Adrenal gland (tissue), 12 donors: ENCODE data around the gene NPC1. TPM values are rescaled to one million over a fixed set of nuclear protein-coding genes. Genes with fewer than 3 reads are reported as not detected.

ENCODE experiments used
- DNase-seq, 7 donors: peaks; one replicate each; pipeline ENCODE4 v3.0.0-alpha.2; 2019 to 2020
- H3K27ac ChIP-seq, 5 donors: fragments of 200-600 bp; sonication (generic) in 4 of 5; 1 replicate in 3 of 5; 2 replicates in 2 of 5; pipeline versions ENCODE4 v1.5.1 to v1.8.0; 2016 to 2020; ENCODE audit warnings: mild to moderate bottlenecking in 1 of 5
- H3K27me3 ChIP-seq: fragments of 200-600 bp; 2 replicates; pipeline ENCODE4 v1.8.0; 2021
- H3K36me3 ChIP-seq, 2 donors: fragments of 200-600 bp; replicated peaks in 1 of 2; 1 replicate in 1 of 2; 2 replicates in 1 of 2; pipeline versions ENCODE4 v1.5.1 to v1.8.0; 2018 to 2022
- H3K4me1 ChIP-seq, 2 donors: fragments of 200-600 bp; replicated peaks in 1 of 2; 1 replicate in 1 of 2; 2 replicates in 1 of 2; pipeline versions ENCODE4 v1.5.1 to v1.8.0; 2018 to 2021
- H3K4me3 ChIP-seq, 4 donors: fragments of 200-600 bp; sonication (generic) in 3 of 4; one replicate each; pipeline ENCODE4 v1.5.1; 2016 to 2018
- H3K9me3 ChIP-seq, 3 donors: fragments of 200-600 bp; sonication (generic) in 1 of 3; replicated peaks in 1 of 3; 1 replicate in 2 of 3; 2 replicates in 1 of 3; pipeline versions ENCODE4 v1.5.1 to v1.8.0; 2016 to 2021
- POLR2A ChIP-seq, 2 donors: fragments of 450-650 bp; IDR thresholded peaks; one replicate each; pipeline ENCODE4 v1.6.1; 2017; ENCODE audit warnings: antibody characterized with exemption in 2 of 2, mild to moderate bottlenecking in 2 of 2, moderate library complexity in 1 of 2
- WGBS, 4 donors: extraction: QIAGEN DNeasy Blood & Tissue Kit in 2 of 4; methylation state at CpG; one replicate each; pipeline versions ENCODE4 v1.1.5 to v1.1.7; 2013 to 2017; 5-methylcytosine and 5-hydroxymethylcytosine counted together
- intact Hi-C, 2 donors: fragments of 100-400 bp; cut with DNase I; formaldehyde crosslinking; loops; one replicate each; pipeline versions ENCODE4 v1.14.1 to v1.15.0; 2022 to 2023
- polyA plus RNA-seq, 3 donors: library from polyadenylated mRNA; stranded (reverse); fragments of 200-250 nt in 2 of 3; fragments of 350-450 nt in 1 of 3; fragmentation: Illumina TruSeq in 1 of 3; extraction: RNeasy Lipid Tissue Mini Kit (QIAGEN cat#74804) in 1 of 3; gene quantifications; one replicate each; pipeline ENCODE4 v1.2.3, GENCODE V29; 2013 to 2014
- total RNA-seq, 9 donors: library from RNA; depleted of rRNA in 4 of 9; stranded (reverse); fragments of >200 nt in 4 of 9; fragments of 120-200 nt in 1 of 9; fragmentation: NEBNext Ultra II Directional in 1 of 9; extraction: Animal tissue kit (Norgen Biotek cat#: 25700) in 1 of 9; gene quantifications; one replicate each; pipeline versions ENCODE4 v1.1.0 to v1.2.4, GENCODE V29; 2013 to 2023
- TF ChIP-seq, protein P1 (sequence below), 6 experiments: fragments of 450-650 bp in 4 of 6; fragments of 200-600 bp in 2 of 6; sonication (generic) in 1 of 6; IDR thresholded peaks; 1 replicate in 5 of 6; 2 replicates in 1 of 6; pipeline versions ENCODE4 v1.5.1 to v1.8.0; 2016 to 2021; ENCODE audit warnings: antibody characterized with exemption in 6 of 6, mild to moderate bottlenecking in 2 of 6, moderate library complexity in 1 of 6
- donor health status: healthy with polysubstance abuse.
- donor health status: Bipolar disorder and iron deficiency.
- donor health status: DM: yes; HTN: yes; CAD: no.
- donor health status: DM: no; HTN: no; CAD: no.
- donor health status: DM: no; HTN: no; CAD: no.
- donor health status: DM: yes; HTN: yes; CAD: no.

NPC1 gene
- total and polyA plus RNA-seq, 12 donors, result 38.3 to 1,631 (median 117) TPM

- TF ChIP-seq, protein P1, sequence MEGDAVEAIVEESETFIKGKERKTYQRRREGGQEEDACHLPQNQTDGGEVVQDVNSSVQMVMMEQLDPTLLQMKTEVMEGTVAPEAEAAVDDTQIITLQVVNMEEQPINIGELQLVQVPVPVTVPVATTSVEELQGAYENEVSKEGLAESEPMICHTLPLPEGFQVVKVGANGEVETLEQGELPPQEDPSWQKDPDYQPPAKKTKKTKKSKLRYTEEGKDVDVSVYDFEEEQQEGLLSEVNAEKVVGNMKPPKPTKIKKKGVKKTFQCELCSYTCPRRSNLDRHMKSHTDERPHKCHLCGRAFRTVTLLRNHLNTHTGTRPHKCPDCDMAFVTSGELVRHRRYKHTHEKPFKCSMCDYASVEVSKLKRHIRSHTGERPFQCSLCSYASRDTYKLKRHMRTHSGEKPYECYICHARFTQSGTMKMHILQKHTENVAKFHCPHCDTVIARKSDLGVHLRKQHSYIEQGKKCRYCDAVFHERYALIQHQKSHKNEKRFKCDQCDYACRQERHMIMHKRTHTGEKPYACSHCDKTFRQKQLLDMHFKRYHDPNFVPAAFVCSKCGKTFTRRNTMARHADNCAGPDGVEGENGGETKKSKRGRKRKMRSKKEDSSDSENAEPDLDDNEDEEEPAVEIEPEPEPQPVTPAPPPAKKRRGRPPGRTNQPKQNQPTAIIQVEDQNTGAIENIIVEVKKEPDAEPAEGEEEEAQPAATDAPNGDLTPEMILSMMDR (IDR thresholded peaks at IDR 0.05), result no peak
- peak; percentile 44 to 57 for TF ChIP-seq POLR2A (IDR thresholded peaks at IDR 0.05)
- no peaks in the 10 kb centered on the region for H3K36me3 ChIP-seq
- peaks cover 6 to 53% of the 10 kb centered on the region in 2 donors for H3K4me1 ChIP-seq
- peak in 6 of 7 donors; percentile 42 to 76 (median 48) for DNase-seq
- no peaks in the 10 kb centered on the region for H3K9me3 ChIP-seq
- peak overlapping the region in 3 of 4 donors; percentile 36 to 95 (median 84) for H3K4me3 ChIP-seq
- peak overlapping the region; percentile 98 to 100 (median 99) for H3K27ac ChIP-seq
- no peaks in the 10 kb centered on the region for H3K27me3 ChIP-seq
- 26 to 36% (median 32%) methylated on average over 19 of the region's 19 CpGs for WGBS, 4 donors
- intact Hi-C loops, result loop anchor here in 1 of 2 donors (5.0 kb wide), 1 partner anchor 68 kb away; no protein-coding TSS in a partner anchor
Observed at GRCh38 chr18:23585007-23585871, 1.1 kb downstream of the NPC1 start.

DNA sequence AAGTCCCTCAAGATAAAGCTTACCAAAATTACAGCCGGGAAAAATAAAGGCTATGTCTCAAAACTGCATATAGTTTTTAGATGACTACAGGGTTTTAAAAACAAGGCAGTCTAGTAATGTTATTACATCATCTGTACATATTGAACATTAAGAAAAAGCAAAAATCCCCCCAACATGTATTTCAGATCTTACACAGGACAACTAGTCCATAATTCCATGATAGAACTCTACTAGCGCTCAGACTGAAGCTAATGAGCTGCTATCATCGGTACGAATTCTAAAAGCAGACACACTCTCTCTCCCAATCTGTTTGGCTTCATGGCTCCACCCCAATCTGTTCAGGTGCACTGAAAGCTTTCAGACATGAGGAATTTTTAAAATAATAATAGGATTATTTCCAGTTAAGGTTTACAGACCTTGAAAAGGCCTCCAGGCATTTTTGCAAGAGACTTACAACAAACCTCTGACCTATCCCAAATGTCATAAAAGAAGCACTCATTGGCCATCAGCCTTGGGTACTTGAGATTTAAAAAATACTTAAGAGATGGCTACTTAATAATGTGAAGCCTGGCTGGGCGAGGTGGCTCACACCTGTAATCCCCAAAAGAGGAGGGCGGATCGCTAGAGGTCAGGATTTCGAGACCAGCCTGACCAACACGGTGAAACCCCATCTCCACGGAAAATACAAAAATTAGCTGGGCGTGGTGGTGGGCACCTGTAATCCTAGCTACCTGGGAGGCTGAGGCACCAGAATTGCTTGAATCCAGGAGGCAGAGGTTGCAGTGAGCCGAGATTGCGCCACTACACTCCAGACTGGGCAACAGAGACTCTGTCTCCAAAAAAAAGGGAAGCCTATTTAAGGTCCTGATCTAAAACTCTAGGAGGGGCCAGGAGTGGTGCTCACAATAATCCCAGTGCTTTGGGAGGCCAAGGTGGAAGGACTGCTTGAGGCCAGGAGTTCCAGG, 2.0 kb downstream of the NPC1 start:
- H3K27me3 ChIP-seq, result no peaks in the 10 kb centered on the region
- H3K27ac ChIP-seq, result peak overlapping the region; percentile 2 to 100 (median 15)
- H3K4me1 ChIP-seq, result peaks cover 6 to 63% of the 10 kb centered on the region in 2 donors
- no peaks in the 10 kb centered on the region for H3K36me3 ChIP-seq
- H3K4me3 ChIP-seq, result peak overlapping the region in 1 of 4 donors; percentile 21
- TF ChIP-seq, protein P1 (IDR thresholded peaks at IDR 0.05), result no peak
- no peak for TF ChIP-seq POLR2A (IDR thresholded peaks at IDR 0.05)
- no peaks in the 10 kb centered on the region for H3K9me3 ChIP-seq
- intact Hi-C loops, result no loop called here
- 84 to 89% (median 88%) methylated on average over 13 of the region's 13 CpGs for whole genome bisulfite sequencing, 4 donors
- DNase-seq, result no peak

GRCh38 chr18:23583071-23583865, 3.0 kb downstream of the NPC1 start:
- DNase-seq, result no peak
- WGBS, 4 donors, result 72 to 81% (median 79%) methylated on average over 5 of the region's 5 CpGs
- Histone ChIP-seq H3K27me3 (no peaks in the 10 kb centered on the region), H3K9me3 (no peaks in the 10 kb centered on the region), H3K4me1 (peaks cover 6 to 73% of the 10 kb centered on the region in 2 donors), H3K4me3 (peak overlapping the region in 1 of 4 donors; percentile 0), H3K27ac (peak overlapping the region in 2 of 5 donors; percentile 99 to 100), H3K36me3 (no peaks in the 10 kb centered on the region)
- TF ChIP-seq POLR2A (IDR thresholded peaks at IDR 0.05), result no peak
- TF ChIP-seq, protein P1 (IDR thresholded peaks at IDR 0.05), result no peak
- intact Hi-C loops, result no loop called here
